Measurements from ENCODE around the gene MORN1.
"Not testable (repeated sequence)": the region's sequence is repeated elsewhere in the genome, so short reads cannot be mapped to it uniquely, and the experiment has no call there.

The MORN1 gene

GRCh38 chr1:2391041-2391930 lies at the start of gene MORN1, which contains the start of gene RER1:
MORN1 (minus strand) TSS chr1:2391554; CDS start chr1:2391533, 21 bp downstream.
RER1 (plus strand) TSS chr1:2391841; CDS start chr1:2395791, 3,950 bp downstream.
- DNase-seq (ENCODE audit: low spot score), result peak; percentile 97

- DNase-seq (ENCODE audit: low spot score), result not testable (repeated sequence)
Measured at GRCh38 chr1:2440346-2440745, 49.0 kb upstream of the MORN1 start.

- DNase-seq (ENCODE audit: low spot score), result no peak
Measured at GRCh38 chr1:2439369-2439768, 48.0 kb upstream of the MORN1 start.

- DNase-seq (ENCODE audit: low spot score), result no peak
Measured at GRCh38 chr1:2438641-2439040, 47.3 kb upstream of the MORN1 start.

- DNase-seq (ENCODE audit: low spot score), result no peak
Measured at GRCh38 chr1:2438038-2438437, 46.7 kb upstream of the MORN1 start.

- no peak for DNase-seq (ENCODE audit: low spot score)
Measured at GRCh38 chr1:2437617-2438016, 46.3 kb upstream of the MORN1 start.

GRCh38 chr1:2436876-2437275 lies 45.5 kb upstream of the MORN1 start:
- no peak for DNase-seq (ENCODE audit: low spot score)

- no peak for DNase-seq (ENCODE audit: low spot score)
Measured at GRCh38 chr1:2435746-2436355, 44.5 kb upstream of the MORN1 start.

GRCh38 chr1:2435091-2435490 lies 43.7 kb upstream of the MORN1 start:
- no peak for DNase-seq (ENCODE audit: low spot score)

GRCh38 chr1:2433936-2434655 lies 42.7 kb upstream of the MORN1 start:
- DNase-seq (ENCODE audit: low spot score), result no peak

GRCh38 chr1:2433196-2433595 lies 41.8 kb upstream of the MORN1 start:
- no peak for DNase-seq (ENCODE audit: low spot score)

- DNase-seq (ENCODE audit: low spot score), result no peak
Measured at GRCh38 chr1:2432441-2432844, 41.1 kb upstream of the MORN1 start.

GRCh38 chr1:2431518-2431917 lies 40.2 kb upstream of the MORN1 start:
- DNase-seq (ENCODE audit: low spot score), result no peak

- no peak for DNase-seq (ENCODE audit: low spot score)
Measured at GRCh38 chr1:2431103-2431502, 39.7 kb upstream of the MORN1 start.

GRCh38 chr1:2430592-2430973 lies 39.2 kb upstream of the MORN1 start:
- DNase-seq (ENCODE audit: low spot score), result no peak

- no peak for DNase-seq (ENCODE audit: low spot score)
Measured at GRCh38 chr1:2429780-2430591, 38.6 kb upstream of the MORN1 start.

- DNase-seq (ENCODE audit: low spot score), result no peak
Measured at GRCh38 chr1:2428490-2428889, 37.1 kb upstream of the MORN1 start.

GRCh38 chr1:2427976-2428375 lies 36.6 kb upstream of the MORN1 start:
- no peak for DNase-seq (ENCODE audit: low spot score)

GRCh38 chr1:2427051-2427450 lies 35.7 kb upstream of the MORN1 start:
- no peak for DNase-seq (ENCODE audit: low spot score)

- no peak for DNase-seq (ENCODE audit: low spot score)
Measured at GRCh38 chr1:2426540-2426939, 35.2 kb upstream of the MORN1 start.

- DNase-seq (ENCODE audit: low spot score), result peak; percentile 91
Measured at GRCh38 chr1:2425892-2426291, 34.5 kb upstream of the MORN1 start.

GRCh38 chr1:2422523-2422922 lies 31.2 kb upstream of the MORN1 start:
- DNase-seq (ENCODE audit: low spot score), result no peak
